K562 (cell line): ENCODE results near the gene GRWD1. TPM values are rescaled to one million over a fixed set of nuclear protein-coding genes. Genes with fewer than 3 reads are reported as not detected.

Experiments used
- BRD9 ChIP-seq: fragments of 450-650 bp; IDR thresholded peaks from 2 replicates; pipeline ENCODE4 v1.6.1; 2018; ENCODE audit warnings: low read depth; ENCODE audit not compliant: partially characterized antibody
- CHD7 ChIP-seq: fragments of 200-600 bp; sonication (generic); IDR thresholded peaks from one replicate; pipeline ENCODE4 v1.6.1; 2012; ENCODE audit warnings: mild to moderate bottlenecking, low read depth, low read length, inconsistent platforms
- FOXJ3 ChIP-seq: sonication (generic); formaldehyde crosslinking; IDR thresholded peaks from 2 replicates; pipeline ENCODE4 v1.4.0; 2020; ENCODE audit warnings: mild to moderate bottlenecking, missing genetic modification reagents
- HMGXB4 ChIP-seq: sonication (generic); formaldehyde crosslinking; IDR thresholded peaks from 2 replicates; pipeline ENCODE4 v1.8.1; 2023; ENCODE audit warnings: mild to moderate bottlenecking, missing genetic modification reagents
- NCOA4 ChIP-seq: fragments of 450-650 bp; IDR thresholded peaks from 2 replicates; pipeline ENCODE4 v1.6.1; 2018; ENCODE audit warnings: mild to moderate bottlenecking; ENCODE audit not compliant: partially characterized antibody
- PTRF ChIP-seq: fragments of 450-650 bp; IDR thresholded peaks from 2 replicates; pipeline ENCODE4 v1.6.1; 2016; ENCODE audit warnings: mild to moderate bottlenecking, missing genetic modification characterization, missing compliant biosample characterization
- TFAP4 ChIP-seq: sonication (generic); formaldehyde crosslinking; IDR thresholded peaks from 2 replicates; pipeline ENCODE4 v1.8.0; 2022; ENCODE audit warnings: missing genetic modification reagents, mild to moderate bottlenecking, moderate library complexity, borderline replicate concordance
- ZNF347 ChIP-seq: fragments of 450-650 bp; formaldehyde crosslinking; IDR thresholded peaks from 2 replicates; pipeline ENCODE4 v1.4.0; 2020; ENCODE audit warnings: low read depth, mild to moderate bottlenecking, moderate library complexity
- ZNF398 ChIP-seq: fragments of 250-450 bp; sonication (Bioruptor Pico); IDR thresholded peaks from 2 replicates; pipeline ENCODE4 v1.8.0; 2021; ENCODE audit warnings: moderate library complexity, mild to moderate bottlenecking, inconsistent platforms
- ZNF445 ChIP-seq: fragments of 250-450 bp; sonication (Bioruptor Pico); IDR thresholded peaks from 2 replicates; pipeline ENCODE4 v1.4.0; 2020; ENCODE audit warnings: low read depth, mild to moderate bottlenecking, moderate library complexity
- polyA plus RNA-seq, 8 experiments: library from polyadenylated mRNA; depleted of rRNA in 4 of 8; stranded (reverse) in 5 of 8; unstranded in 3 of 8; fragments of >200 nt; fragmentation: Nextera tagmentation in 2 of 8; fragmentation: Illumina TruSeq in 1 of 8; extraction: Ambion mirVana in 2 of 8; extraction: Trizol in 1 of 8; gene quantifications; 2 replicates each; pipeline versions ENCODE4 v1.2.1 to v1.2.3, GENCODE V29; 2011 to 2014; ENCODE audit warnings: inconsistent platforms in 1 of 8, missing spikeins in 1 of 8
- total RNA-seq, 7 experiments: library from RNA; depleted of rRNA in 6 of 7; stranded (reverse); fragments of >200 nt in 6 of 7; fragmentation: Illumina TruSeq in 2 of 7; extraction: Trizol in 2 of 7; gene quantifications; 2 replicates each; pipeline versions ENCODE4 v1.2.1 to v1.2.3, GENCODE V29; 2011 to 2021; ENCODE audit warnings: low replicate concordance in 1 of 7

Gene GRWD1
- total and polyA plus RNA-seq, 9 of the 15 experiments (the other 6 are each of a cell fraction or from before 2014, with no cell fraction given) = 1.5 to 87.2 (median 24.5) TPM

- TF ChIP-seq CHD7 = no peak
- TF ChIP-seq HMGXB4 (CRISPR knock-in tag) = no peak; the same call in 1 of the 2 replicates
- no peak for TF ChIP-seq ZNF347 (CRISPR knock-in tag)
- TF ChIP-seq ZNF445 (CRISPR knock-in tag) = no peak
- no peak for TF ChIP-seq ZNF398 (CRISPR knock-in tag)
- TF ChIP-seq PTRF (tag) = no peak
- no peak for TF ChIP-seq BRD9
- no peak for TF ChIP-seq NCOA4
- TF ChIP-seq FOXJ3 = 0 out of 2 replicates have a peak, but pooled peaks have one; percentile 23
- peak; percentile 83 for TF ChIP-seq TFAP4 (CRISPR knock-in tag)
These were observed at the start of gene GRWD1 (continued) for GRCh38 chr19:48445606-48446481.
